Epithelial cell of alveolus of lung (primary cell): ENCODE measurements around the gene LYZL1. TPM values are rescaled to one million over a fixed set of nuclear protein-coding genes. Genes with fewer than 3 reads are reported as not detected.

Experiments
- total RNA-seq: library from RNA; depleted of rRNA; stranded (reverse); fragments of >200 nt; gene quantifications from 2 replicates; pipeline ENCODE4 v1.2.1, GENCODE V29; 2015

LYZL1 gene
- not detected in 2 replicates for total RNA-seq

GRCh38 chr10:29288906-29289305 lies at the start of gene LYZL1:
LYZL1 (plus strand) TSS chr10:29289070; CDS start chr10:29291868, 2,798 bp downstream.

